ENCODE data around the gene DHRSX.

DNA sequence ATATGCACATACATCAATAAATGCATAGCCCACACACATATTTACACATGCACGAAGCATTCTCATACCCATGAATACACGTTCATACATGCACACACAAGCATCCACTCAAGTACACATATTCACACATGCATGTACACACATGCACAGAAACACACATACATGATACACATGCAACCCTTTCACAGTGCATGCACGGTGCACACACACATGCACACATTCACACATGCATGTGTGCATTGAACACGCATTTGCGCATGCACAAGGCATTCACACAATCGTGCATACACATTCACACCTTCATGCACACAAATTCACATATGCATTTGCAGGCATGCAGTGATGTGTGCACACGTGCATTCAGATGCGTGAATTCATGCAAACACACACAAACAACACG, 324.5 kb downstream of the DHRSX start:
- no peak for TF ChIP-seq FOSL1 (IDR thresholded peaks at IDR 0.05; ENCODE audit: insufficient read depth, low read depth, low read length)
- TF ChIP-seq CTCF (IDR thresholded peaks at IDR 0.05; ENCODE audit: control extremely low read depth in 1 of 3, insufficient read depth in 1 of 3, low read depth in 1 of 3, low read length in 3 of 3), result no peak
- no peak for TF ChIP-seq POU5F1 (IDR thresholded peaks at IDR 0.05; ENCODE audit: low read depth, low read length)
- TF ChIP-seq ZNF274 (IDR thresholded peaks at IDR 0.05; ENCODE audit: borderline replicate concordance, extremely low read depth, low read length), result no peak
- TF ChIP-seq SAP30 (IDR thresholded peaks at IDR 0.05; ENCODE audit: insufficient read depth, insufficient replicate concordance, low read length), result no peak
- TF ChIP-seq, protein P1, sequence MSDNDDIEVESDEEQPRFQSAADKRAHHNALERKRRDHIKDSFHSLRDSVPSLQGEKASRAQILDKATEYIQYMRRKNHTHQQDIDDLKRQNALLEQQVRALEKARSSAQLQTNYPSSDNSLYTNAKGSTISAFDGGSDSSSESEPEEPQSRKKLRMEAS (IDR thresholded peaks at IDR 0.05), result no peak
- TF ChIP-seq SP1 (IDR thresholded peaks at IDR 0.05; ENCODE audit: low read depth, low read length), result no peak
- no peak for TF ChIP-seq USF2 (IDR thresholded peaks at IDR 0.05; ENCODE audit: low read length)
- TF ChIP-seq HDAC2 (IDR thresholded peaks at IDR 0.05; ENCODE audit: borderline replicate concordance in 1 of 2, low read depth in 2 of 2, low read length in 2 of 2), result no peak
- TF ChIP-seq POLR2A (IDR thresholded peaks at IDR 0.05; ENCODE audit: control extremely low read depth in 1 of 2, low read depth in 2 of 2, low read length in 2 of 2), result no peak
- no peak for TF ChIP-seq POLR2AphosphoS5 (IDR thresholded peaks at IDR 0.05; ENCODE audit: low read depth, low read length)
- TF ChIP-seq RNF2 (IDR thresholded peaks at IDR 0.05; ENCODE audit: borderline replicate concordance, low read depth, low read length, missing control alignments, poor library complexity, severe bottlenecking), result no peak
- no peak for TF ChIP-seq RAD21 (IDR thresholded peaks at IDR 0.05 in 1 of 2, conservative IDR thresholded peaks at IDR 0.05 in 1 of 2; ENCODE audit: low read depth in 2 of 2, low read length in 2 of 2)
